ENCODE data around the gene ANTKMT.

The ANTKMT gene

GRCh38 chr16:745739-746138 is 24.8 kb downstream of the ANTKMT start:
- WGBS (ENCODE audit: extremely low coverage, insufficient coverage, low lambda C conversion rate): no CpG with 5 or more reads among the region's 14 CpGs
- H3K4me3 ChIP-seq (ENCODE audit: low read length): no peak overlapping the region
- H3K23ac ChIP-seq (ENCODE audit: low read length): no peak overlapping the region
- H3K79me2 ChIP-seq (ENCODE audit: control insufficient read depth, insufficient read depth, low read length): no peaks in the 10 kb centered on the region
- peak; percentile 66 for DNase-seq
- H3K27me3 ChIP-seq (ENCODE audit: insufficient read depth, low read length, poor library complexity): no peaks in the 10 kb centered on the region
- no peak overlapping the region for H4K5ac ChIP-seq (ENCODE audit: low read length)
- H3K27ac ChIP-seq (ENCODE audit: low read depth, low read length): no peak overlapping the region
- H3K4me2 ChIP-seq (ENCODE audit: low read length): no peak overlapping the region
- H2AK5ac ChIP-seq (ENCODE audit: low read length): no peak overlapping the region
- no peak overlapping the region for H3K18ac ChIP-seq (ENCODE audit: low read length)
- no peaks in the 10 kb centered on the region for H3K79me1 ChIP-seq (ENCODE audit: low read length)
- H3K36me3 ChIP-seq (ENCODE audit: control insufficient read depth, insufficient read depth, low read length): no peaks in the 10 kb centered on the region
- H3K4me1 ChIP-seq (ENCODE audit: control insufficient read depth, low read depth, low read length): no peaks in the 10 kb centered on the region
- no peak overlapping the region for H4K8ac ChIP-seq (ENCODE audit: low read depth, low read length)
- H2BK5ac ChIP-seq (ENCODE audit: low read length): no peak overlapping the region
- no peak overlapping the region for H3K56ac ChIP-seq (ENCODE audit: low read length)
- no peak overlapping the region for H2BK15ac ChIP-seq (replicated peaks; ENCODE audit: low read depth)
- no peak overlapping the region for H3K9ac ChIP-seq (ENCODE audit: low read length)
- H3K4ac ChIP-seq (ENCODE audit: low read depth, low read length): no peak overlapping the region
- H2BK120ac ChIP-seq (ENCODE audit: low read depth, low read length): no peak overlapping the region

GRCh38 chr16:746637-747036 is 25.7 kb downstream of the ANTKMT start:
- no peaks in the 10 kb centered on the region for H3K79me2 ChIP-seq (ENCODE audit: control insufficient read depth, insufficient read depth, low read length)
- no peaks in the 10 kb centered on the region for H3K36me3 ChIP-seq (ENCODE audit: control insufficient read depth, insufficient read depth, low read length)
- no peak for DNase-seq
- H4K8ac ChIP-seq (ENCODE audit: low read depth, low read length): no peak overlapping the region
- H3K23ac ChIP-seq (ENCODE audit: low read length): no peak overlapping the region
- no peak overlapping the region for H2BK120ac ChIP-seq (ENCODE audit: low read depth, low read length)
- H3K27ac ChIP-seq (ENCODE audit: low read depth, low read length): no peak overlapping the region
- H2BK5ac ChIP-seq (ENCODE audit: low read length): no peak overlapping the region
- no peak overlapping the region for H3K4me2 ChIP-seq (ENCODE audit: low read length)
- H3K18ac ChIP-seq (ENCODE audit: low read length): no peak overlapping the region
- no peaks in the 10 kb centered on the region for H3K4me1 ChIP-seq (ENCODE audit: control insufficient read depth, low read depth, low read length)
- H3K9ac ChIP-seq (ENCODE audit: low read length): no peak overlapping the region
- no CpG with 5 or more reads among the region's 13 CpGs for WGBS (ENCODE audit: extremely low coverage, insufficient coverage, low lambda C conversion rate)
- H4K5ac ChIP-seq (ENCODE audit: low read length): no peak overlapping the region
- no peak overlapping the region for H2AK5ac ChIP-seq (ENCODE audit: low read length)
- no peak overlapping the region for H2BK15ac ChIP-seq (replicated peaks; ENCODE audit: low read depth)
- H3K4me3 ChIP-seq (ENCODE audit: low read length): no peak overlapping the region
- H3K79me1 ChIP-seq (ENCODE audit: low read length): no peaks in the 10 kb centered on the region
- no peak overlapping the region for H3K4ac ChIP-seq (ENCODE audit: low read depth, low read length)
- H3K56ac ChIP-seq (ENCODE audit: low read length): no peak overlapping the region
- H3K27me3 ChIP-seq (ENCODE audit: insufficient read depth, low read length, poor library complexity): no peaks in the 10 kb centered on the region

GRCh38 chr16:747978-748746 is 27.2 kb downstream of the ANTKMT start:
- Histone ChIP-seq H3K79me2 (ENCODE audit: control insufficient read depth, insufficient read depth, low read length) (no peaks in the 10 kb centered on the region), H3K9ac (ENCODE audit: low read length) (no peak overlapping the region), H4K5ac (ENCODE audit: low read length) (no peak overlapping the region), H2BK15ac (replicated peaks; ENCODE audit: low read depth) (no peak overlapping the region), H2AK5ac (ENCODE audit: low read length) (no peak overlapping the region), H2BK5ac (ENCODE audit: low read length) (no peak overlapping the region), H3K4me2 (ENCODE audit: low read length) (no peak overlapping the region), H3K4ac (ENCODE audit: low read depth, low read length) (no peak overlapping the region), H3K56ac (ENCODE audit: low read length) (no peak overlapping the region), H3K27me3 (ENCODE audit: insufficient read depth, low read length, poor library complexity) (no peaks in the 10 kb centered on the region), H3K23ac (ENCODE audit: low read length) (no peak overlapping the region), H4K8ac (ENCODE audit: low read depth, low read length) (no peak overlapping the region), H3K27ac (ENCODE audit: low read depth, low read length) (no peak overlapping the region), H3K36me3 (ENCODE audit: control insufficient read depth, insufficient read depth, low read length) (no peaks in the 10 kb centered on the region), H3K4me3 (ENCODE audit: low read length) (no peak overlapping the region), H3K79me1 (ENCODE audit: low read length) (no peaks in the 10 kb centered on the region), H3K4me1 (ENCODE audit: control insufficient read depth, low read depth, low read length) (no peaks in the 10 kb centered on the region), H2BK120ac (ENCODE audit: low read depth, low read length) (no peak overlapping the region), H3K18ac (ENCODE audit: low read length) (no peak overlapping the region)
- WGBS (ENCODE audit: extremely low coverage, insufficient coverage, low lambda C conversion rate): no CpG with 5 or more reads among the region's 39 CpGs
- no peak for DNase-seq

GRCh38 chr16:749010-749409 is 28.1 kb downstream of the ANTKMT start:
- H3K56ac ChIP-seq (ENCODE audit: low read length): no peak overlapping the region
- no peak overlapping the region for H3K27ac ChIP-seq (ENCODE audit: low read depth, low read length)
- H2BK120ac ChIP-seq (ENCODE audit: low read depth, low read length): no peak overlapping the region
- no peak for DNase-seq
- no peak overlapping the region for H2BK5ac ChIP-seq (ENCODE audit: low read length)
- H2AK5ac ChIP-seq (ENCODE audit: low read length): no peak overlapping the region
- no peaks in the 10 kb centered on the region for H3K79me2 ChIP-seq (ENCODE audit: control insufficient read depth, insufficient read depth, low read length)
- H2BK15ac ChIP-seq (replicated peaks; ENCODE audit: low read depth): no peak overlapping the region
- WGBS (ENCODE audit: extremely low coverage, insufficient coverage, low lambda C conversion rate): no CpG with 5 or more reads among the region's 6 CpGs
- H3K23ac ChIP-seq (ENCODE audit: low read length): no peak overlapping the region
- H3K27me3 ChIP-seq (ENCODE audit: insufficient read depth, low read length, poor library complexity): no peaks in the 10 kb centered on the region
- no peaks in the 10 kb centered on the region for H3K79me1 ChIP-seq (ENCODE audit: low read length)
- H3K4me2 ChIP-seq (ENCODE audit: low read length): no peak overlapping the region
- no peak overlapping the region for H3K9ac ChIP-seq (ENCODE audit: low read length)
- no peaks in the 10 kb centered on the region for H3K36me3 ChIP-seq (ENCODE audit: control insufficient read depth, insufficient read depth, low read length)
- no peak overlapping the region for H3K4me3 ChIP-seq (ENCODE audit: low read length)
- H4K8ac ChIP-seq (ENCODE audit: low read depth, low read length): no peak overlapping the region
- no peak overlapping the region for H3K4ac ChIP-seq (ENCODE audit: low read depth, low read length)
- no peak overlapping the region for H3K18ac ChIP-seq (ENCODE audit: low read length)
- no peak overlapping the region for H4K5ac ChIP-seq (ENCODE audit: low read length)
- no peaks in the 10 kb centered on the region for H3K4me1 ChIP-seq (ENCODE audit: control insufficient read depth, low read depth, low read length)

GRCh38 chr16:750485-750884 is 29.5 kb downstream of the ANTKMT start:
- H3K79me1 ChIP-seq (ENCODE audit: low read length): no peaks in the 10 kb centered on the region

More at GRCh38 chr16:750485-750884, 29.5 kb downstream of the ANTKMT start:
- H3K18ac ChIP-seq (ENCODE audit: low read length): no peak overlapping the region
- no peak overlapping the region for H3K4me3 ChIP-seq (ENCODE audit: low read length)
- H3K27me3 ChIP-seq (ENCODE audit: insufficient read depth, low read length, poor library complexity): no peaks in the 10 kb centered on the region
- no peak overlapping the region for H3K27ac ChIP-seq (ENCODE audit: low read depth, low read length)
- no peak overlapping the region for H3K23ac ChIP-seq (ENCODE audit: low read length)
- no peak overlapping the region for H3K4me2 ChIP-seq (ENCODE audit: low read length)
- H3K56ac ChIP-seq (ENCODE audit: low read length): no peak overlapping the region
- no peak overlapping the region for H2AK5ac ChIP-seq (ENCODE audit: low read length)
- H2BK15ac ChIP-seq (replicated peaks; ENCODE audit: low read depth): no peak overlapping the region
- no peak overlapping the region for H3K9ac ChIP-seq (ENCODE audit: low read length)
- H3K36me3 ChIP-seq (ENCODE audit: control insufficient read depth, insufficient read depth, low read length): no peaks in the 10 kb centered on the region
- no peak for DNase-seq
- no CpG with 5 or more reads among the region's 9 CpGs for WGBS (ENCODE audit: extremely low coverage, insufficient coverage, low lambda C conversion rate)
- no peaks in the 10 kb centered on the region for H3K79me2 ChIP-seq (ENCODE audit: control insufficient read depth, insufficient read depth, low read length)
- no peak overlapping the region for H3K4ac ChIP-seq (ENCODE audit: low read depth, low read length)
- H4K8ac ChIP-seq (ENCODE audit: low read depth, low read length): no peak overlapping the region
- no peak overlapping the region for H4K5ac ChIP-seq (ENCODE audit: low read length)
- H2BK5ac ChIP-seq (ENCODE audit: low read length): no peak overlapping the region
- no peaks in the 10 kb centered on the region for H3K4me1 ChIP-seq (ENCODE audit: control insufficient read depth, low read depth, low read length)
- H2BK120ac ChIP-seq (ENCODE audit: low read depth, low read length): no peak overlapping the region

Measured in mesendoderm (in vitro differentiated cells).